ENCODE measurements around the gene HK1.

GRCh38 chr10:69425511-69426298 is 147.4 kb downstream of the HK1 start:
- no peak for TF ChIP-seq CTCF (IDR thresholded peaks at IDR 0.05)
- no peak for TF ChIP-seq POLR2A (IDR thresholded peaks at IDR 0.05)

Measured in adrenal gland (tissue), 5 donors.